ENCODE measurements around the gene VSTM4. TPM values are rescaled to one million over a fixed set of nuclear protein-coding genes. Genes with fewer than 3 reads are reported as not detected.

Gene VSTM4
- total RNA-seq, 1 experiment from 2014 or later: 0.29 TPM

DNA sequence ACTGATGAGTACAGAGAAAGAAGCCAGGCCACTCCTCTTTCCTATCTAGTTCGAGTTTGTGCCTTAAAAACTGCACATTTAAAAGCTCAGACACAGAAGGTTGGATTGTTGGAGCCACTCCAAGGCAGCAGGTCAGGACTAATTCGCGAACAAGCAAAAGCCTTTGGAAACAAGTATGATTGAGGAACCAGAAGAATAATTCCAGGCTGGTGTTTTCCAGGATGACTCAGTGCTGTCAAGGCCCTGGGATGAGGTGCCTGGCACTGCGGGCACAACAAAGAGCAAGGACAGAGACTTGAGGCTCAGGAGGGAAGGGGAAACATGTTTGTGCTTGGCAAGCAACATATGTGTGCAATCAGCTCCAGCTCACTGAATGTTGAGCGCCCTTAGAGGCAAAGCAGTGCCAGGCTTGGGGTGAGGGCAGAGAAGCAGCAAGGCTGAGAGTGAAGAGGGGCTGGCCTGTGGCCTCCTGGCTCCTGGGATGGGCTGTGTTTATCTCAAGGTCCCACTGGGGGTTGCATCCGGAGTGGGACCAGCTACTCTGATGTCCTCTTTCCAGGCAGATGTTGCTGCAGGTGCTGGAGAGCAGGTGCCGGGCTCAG, 44.1 kb downstream of the VSTM4 start:
- DNase-seq (ENCODE audit: low spot score): no peak

DNA sequence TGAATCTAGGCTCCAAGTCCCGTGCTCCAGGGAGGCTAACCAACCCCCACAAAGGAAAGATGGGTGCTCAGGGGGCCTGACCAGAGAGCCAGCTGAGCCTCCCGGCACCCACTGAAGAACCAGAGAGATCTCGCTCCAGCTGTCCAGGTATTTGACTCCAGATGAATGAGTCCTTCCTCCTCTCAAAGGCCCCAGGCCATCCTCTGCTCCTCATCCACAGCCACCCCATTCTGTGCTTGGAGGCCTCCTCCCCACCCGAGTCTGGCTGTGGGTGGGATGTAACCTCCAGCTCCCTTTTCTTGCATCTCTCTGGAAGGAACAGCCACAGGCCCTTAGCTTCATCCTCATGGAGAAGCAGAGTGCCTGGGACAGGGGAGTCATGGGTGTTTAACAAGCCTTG, 44.6 kb downstream of the VSTM4 start:
- DNase-seq (ENCODE audit: low spot score): no peak

DNA sequence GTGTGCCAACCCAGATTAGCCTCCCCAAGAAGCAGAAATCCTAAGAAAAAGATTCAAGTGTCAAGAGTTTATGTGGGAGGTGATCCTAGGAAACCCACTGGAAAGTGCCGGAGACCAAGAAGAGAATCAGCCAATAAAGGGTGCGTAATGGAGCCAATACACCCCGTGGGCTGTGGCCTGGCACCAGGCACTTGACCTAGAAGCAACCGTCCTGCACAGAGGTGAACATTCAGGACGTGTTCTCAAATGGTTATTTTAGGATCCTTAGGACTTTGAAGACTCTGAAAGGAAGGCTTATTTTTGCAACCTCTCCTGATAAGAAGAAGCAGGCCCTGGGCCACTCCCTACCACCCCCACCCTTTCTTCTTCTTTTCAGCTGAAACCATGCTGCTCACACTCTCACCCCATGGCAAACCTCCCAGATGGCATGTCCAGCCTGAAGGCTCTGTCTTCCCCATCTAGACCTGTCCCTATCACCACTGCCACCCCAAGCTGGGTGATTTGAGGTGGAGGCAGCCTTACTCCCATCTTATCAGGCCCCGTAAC, 46.6 kb downstream of the VSTM4 start:
- DNase-seq (ENCODE audit: low spot score): no peak

DNA sequence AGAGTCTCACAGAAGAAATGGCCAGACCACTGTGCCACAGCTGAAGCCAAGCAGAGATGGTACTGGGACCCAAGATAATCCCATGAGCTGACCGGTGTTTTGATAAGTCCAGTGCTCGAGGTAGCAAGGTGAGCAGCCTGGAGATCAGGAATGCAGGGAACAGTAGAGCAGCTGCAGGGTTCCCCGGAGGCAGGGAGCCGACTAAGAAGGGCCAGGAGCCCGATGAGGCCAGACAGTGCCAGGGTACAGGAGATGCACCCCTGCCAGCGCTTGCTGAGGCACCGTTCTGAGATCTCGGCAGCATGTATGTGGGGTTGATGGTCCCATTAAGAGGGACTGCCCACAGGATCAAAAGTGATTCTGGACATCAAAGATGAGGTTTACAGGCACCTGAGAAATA, 47.1 kb downstream of the VSTM4 start:
- DNase-seq (ENCODE audit: low spot score): no peak

DNA sequence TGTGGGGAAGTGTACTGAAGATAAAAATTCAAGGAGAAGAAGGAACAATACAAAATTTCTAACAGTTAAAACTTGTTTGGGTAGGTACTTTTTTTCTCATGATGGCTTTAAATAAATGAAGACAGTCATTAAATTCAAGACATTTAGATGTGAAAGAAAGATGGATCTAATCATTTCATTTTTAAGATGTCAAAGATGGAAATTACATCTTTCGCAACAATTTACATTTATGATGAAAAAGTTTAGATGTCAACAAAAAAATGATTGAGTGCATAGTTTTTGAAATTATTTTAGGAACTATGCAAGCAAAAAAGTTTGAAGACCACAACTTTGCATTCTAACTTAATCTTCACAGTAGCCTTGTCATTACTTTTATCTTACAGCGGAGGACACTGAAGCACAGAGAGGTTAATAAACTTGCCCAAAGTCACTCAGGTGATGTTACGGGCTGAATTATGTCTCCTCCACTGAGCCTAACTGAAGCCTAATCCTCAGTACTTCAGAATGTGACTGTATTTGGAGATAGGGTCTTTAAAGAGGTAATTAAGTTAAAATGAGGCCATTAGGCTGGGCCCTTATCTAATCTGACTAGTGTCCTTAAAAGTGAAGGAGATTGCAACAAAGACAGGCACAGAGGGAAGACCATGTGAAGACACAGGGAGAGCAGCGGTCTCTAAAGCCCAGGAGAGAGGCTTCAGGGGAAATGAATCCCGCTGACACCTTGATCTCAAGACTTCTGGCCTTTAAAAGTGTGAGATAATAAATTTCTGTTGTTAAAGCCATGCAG, 48.2 kb downstream of the VSTM4 start:
- no peak for DNase-seq (ENCODE audit: low spot score)

DNA sequence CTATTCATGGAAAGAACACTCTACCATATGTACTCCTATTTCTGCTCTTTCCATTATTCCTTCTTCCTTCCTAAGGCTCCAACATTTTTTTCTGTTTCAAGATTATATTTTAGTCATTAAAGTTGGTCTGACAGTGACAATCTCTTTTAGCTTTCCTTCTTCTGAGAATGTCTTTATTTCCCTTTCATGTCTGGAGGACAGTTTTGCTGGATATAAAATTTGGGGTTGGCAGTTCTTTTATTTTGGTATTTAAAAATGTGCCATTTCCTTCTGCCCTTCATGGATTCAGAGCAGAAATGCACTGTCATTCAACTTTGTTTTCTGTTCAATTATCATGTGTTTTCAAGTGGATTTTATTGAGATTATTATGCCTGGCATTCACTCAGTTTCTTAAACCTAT, 53.1 kb downstream of the VSTM4 start:
- DNase-seq (ENCODE audit: low spot score): no peak

DNA sequence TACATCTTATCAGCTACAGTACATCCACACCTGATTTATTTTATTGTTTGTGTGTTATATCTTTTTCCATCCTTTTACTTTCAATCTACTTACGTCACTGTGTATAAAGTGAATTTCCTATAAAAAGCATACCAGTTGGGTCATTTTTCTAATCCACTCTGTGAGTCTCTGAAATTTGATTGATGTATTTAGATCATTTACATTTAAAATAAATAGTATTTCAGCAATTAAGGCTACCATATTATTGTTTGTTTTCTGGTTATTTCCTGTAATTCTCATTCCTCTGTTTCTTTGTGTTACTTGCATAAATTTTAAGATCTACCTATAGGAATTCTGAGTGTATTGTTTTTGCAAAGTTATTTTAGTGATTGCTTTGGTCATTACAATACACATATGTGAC, 53.7 kb downstream of the VSTM4 start:
- DNase-seq (ENCODE audit: low spot score): no peak

DNA sequence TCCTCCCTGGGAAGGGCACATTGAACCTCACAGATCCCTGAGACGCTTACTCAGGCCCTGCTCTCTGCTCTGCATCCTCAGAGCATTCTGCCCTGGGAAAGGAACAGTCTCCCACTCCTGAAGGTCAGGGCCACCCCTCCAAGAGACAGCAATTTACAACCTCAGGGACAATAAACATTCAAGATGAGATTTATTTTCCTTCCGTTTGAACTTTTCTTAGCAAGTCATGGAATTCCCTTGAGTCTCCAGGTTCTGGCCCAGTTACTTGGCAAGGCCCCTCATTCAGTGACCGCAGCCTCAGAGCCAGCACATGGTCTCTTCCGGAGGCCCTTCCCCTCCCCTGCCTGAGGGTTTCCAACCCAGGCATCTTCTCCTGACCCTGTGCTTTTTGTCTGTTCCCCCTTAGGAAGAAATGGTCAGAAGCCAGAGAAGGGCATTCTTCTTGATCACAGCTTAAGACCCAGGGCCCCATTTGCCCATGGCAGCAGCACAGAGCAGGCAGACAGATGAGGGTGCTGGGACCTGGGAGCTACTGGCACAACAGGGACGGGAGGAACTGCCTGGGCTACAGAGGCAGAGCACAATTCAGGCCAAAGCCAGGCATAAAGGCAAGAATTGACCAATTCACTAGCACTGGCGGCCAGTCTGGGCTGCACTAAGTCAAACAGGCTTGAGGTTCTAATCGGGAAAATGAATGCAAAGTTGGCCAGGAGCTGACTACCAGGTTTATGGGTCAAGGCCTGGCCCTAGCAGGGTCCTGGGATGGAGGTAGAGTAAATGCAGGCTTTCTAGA, 56.7 kb downstream of the VSTM4 start:
- DNase-seq (ENCODE audit: low spot score): no peak

DNA sequence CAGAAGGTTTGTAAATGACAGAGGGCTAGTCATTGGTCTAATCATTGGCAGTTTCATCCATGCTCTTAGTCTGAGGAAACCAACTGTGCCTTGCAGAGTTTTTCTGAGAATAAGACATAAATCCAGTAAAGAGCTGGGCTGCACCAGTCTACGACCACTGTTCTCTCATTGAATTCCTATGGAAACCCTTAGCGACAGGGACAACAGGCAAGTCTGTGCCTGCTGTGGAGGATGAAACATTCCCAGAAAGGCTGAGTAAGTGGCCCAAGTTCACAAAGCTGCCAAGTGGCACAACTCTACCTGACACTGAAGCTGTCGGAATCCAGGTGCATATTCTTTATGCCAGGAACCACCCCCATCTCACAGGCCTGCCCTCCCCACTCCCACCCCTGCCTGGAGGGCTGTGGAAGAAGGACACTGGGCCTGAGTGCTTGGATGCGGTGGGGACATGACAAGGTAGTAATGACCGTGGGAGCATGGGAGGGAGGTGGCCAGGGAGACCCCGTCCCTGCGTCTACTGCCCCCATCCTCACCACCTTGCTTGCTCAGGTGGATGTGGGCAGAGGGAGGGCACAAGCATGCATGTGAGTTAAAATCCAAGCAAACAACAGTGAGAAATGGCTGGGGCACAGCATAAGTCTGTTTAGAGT, 58.0 kb downstream of the VSTM4 start:
- no peak for DNase-seq (ENCODE audit: low spot score)

DNA sequence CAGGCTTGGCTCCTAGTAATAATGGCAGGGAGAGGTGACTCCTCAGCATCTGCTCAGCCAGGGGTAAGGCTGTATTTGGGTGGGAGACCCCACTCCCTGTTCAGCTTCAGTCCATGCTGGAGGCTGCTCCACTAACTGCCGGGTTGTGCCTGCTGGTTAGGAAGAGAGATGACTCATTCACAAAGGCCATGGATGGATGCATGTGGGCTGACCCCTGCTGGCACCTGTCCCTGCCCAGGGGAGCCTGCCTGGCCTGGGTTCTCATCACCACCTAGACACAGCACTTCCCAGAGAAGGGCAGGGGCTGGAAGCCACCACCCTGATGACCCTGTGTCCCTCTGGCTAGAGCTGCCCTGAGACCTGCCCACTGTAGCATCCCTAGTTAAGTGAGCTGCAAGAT, 59.0 kb downstream of the VSTM4 start:
- no peak for DNase-seq (ENCODE audit: low spot score)

DNA sequence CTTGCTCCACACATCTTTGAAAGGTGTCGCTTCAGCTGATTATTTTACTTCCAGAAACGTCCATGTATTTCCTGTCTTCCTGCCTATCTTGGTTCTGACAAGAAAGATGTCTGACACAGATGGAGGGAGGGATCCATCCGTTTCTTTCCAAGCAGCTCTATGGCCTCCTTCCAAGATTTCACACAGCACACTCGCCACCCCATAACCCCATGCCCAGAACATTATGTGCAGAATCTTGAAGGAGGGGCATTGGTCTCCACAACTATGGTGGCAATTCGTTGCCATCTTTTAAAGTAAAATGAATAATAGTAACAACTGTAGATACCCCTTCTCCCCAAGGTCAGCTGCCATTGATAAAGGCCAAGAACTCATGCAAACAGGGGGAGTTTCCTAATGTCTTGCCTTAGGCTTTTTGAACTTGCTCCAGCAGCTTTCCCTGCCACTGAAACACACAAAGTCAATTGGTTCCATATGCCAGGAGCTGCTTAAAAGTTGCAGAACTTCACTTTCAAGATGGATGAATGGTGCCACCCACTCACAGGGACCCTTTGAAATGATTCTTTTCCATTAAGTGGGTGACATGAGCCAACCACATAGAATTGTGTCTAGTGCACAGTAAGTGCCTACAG, 60.0 kb downstream of the VSTM4 start:
- DNase-seq (ENCODE audit: low spot score): no peak

DNA sequence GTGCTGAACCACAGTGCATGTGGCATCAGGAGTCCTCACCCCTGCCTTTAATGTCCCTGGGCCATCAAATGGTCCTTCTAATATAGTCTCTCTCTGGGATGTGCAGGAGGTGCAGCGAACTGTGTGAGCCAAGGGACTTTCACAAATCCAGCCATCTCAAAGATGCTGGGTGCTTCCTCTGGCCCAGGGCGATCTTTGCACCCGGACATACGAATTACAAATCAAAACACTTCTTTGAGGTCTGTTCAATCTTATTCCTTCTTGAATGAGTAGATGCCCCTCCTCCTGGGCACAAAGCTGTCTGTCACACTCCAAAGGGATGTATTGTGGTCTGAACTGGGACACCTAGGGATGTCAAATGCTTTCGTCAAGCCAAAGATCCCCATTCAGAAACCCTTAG, 60.6 kb downstream of the VSTM4 start:
- no peak for DNase-seq (ENCODE audit: low spot score)

DNA sequence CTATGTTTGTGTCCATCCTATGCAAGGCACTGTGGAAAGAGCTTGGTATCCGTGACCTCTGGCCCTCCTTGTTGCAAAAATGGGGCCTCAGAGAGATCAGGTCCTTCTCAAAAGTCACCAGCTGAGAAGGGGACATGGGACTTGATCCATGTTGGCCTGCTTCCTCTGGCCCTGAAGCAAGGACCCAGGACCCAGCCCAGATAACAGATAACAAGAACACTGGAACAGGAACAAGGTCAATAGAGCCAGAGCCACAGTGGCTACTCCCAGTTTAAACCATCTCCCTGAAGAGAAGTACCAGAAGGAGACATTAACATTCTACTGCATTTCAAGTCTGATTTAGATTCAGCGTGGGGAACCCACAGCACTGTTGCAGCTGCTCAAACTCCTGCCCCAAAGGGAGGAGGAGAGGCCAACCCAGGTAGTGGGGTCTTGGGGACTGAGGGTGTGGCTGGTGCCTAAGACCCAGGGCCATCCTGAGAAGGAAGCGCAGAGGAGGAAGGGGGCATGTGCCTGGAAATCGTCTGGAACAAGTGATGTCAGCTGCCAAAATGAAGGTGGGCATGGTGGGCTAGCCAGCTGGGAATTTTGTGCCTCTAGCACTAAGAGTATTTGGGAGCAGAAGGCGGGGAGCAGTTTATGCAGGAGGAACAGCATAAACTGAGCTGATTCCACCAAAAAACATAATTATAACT, 61.2 kb downstream of the VSTM4 start:
- DNase-seq (ENCODE audit: low spot score): no peak

DNA sequence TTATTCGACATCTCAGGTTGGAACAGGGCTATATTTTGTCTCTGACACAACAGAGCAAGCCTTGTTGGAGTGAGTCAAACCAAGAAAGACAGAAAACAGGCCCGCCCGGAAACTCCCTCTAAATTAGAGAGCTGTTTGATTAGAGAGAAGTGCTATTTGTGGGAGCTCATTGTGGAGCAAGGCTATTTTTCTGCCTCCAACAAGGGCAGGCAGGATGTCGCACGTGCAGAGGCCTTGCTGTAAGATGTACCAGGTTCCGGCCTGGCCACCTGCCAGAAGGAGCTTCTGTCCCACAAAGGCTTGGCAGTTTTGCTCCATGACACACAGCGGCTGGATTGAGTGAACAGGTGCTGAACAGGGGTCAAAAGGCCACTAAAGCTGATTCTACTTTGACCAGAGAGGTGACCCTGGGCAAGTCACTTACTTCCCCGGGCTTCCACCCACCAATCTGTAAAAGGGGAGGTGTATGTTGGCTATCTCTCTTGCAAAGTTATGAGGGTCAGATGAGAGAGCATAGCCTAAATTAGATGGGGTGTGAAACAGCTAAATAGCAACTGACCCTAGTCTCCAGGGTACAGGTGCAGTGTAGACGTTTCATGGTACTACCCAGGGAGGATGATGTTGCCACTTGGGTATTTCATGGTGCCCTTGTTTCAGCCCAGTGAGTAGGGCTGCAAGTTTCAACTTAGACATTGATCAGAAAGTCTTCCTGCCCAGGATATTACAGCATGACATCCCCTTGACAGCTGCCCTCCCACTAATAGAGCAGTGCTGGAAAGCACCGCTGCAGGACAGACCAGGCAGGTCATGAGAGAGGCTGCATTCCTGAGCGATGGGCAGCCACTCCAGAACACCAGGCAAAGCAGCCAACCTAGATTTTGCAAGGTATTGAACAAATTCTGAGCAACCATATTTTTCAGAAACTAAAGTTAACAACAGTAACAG, 62.0 kb downstream of the VSTM4 start:
- no peak for DNase-seq (ENCODE audit: low spot score)

DNA sequence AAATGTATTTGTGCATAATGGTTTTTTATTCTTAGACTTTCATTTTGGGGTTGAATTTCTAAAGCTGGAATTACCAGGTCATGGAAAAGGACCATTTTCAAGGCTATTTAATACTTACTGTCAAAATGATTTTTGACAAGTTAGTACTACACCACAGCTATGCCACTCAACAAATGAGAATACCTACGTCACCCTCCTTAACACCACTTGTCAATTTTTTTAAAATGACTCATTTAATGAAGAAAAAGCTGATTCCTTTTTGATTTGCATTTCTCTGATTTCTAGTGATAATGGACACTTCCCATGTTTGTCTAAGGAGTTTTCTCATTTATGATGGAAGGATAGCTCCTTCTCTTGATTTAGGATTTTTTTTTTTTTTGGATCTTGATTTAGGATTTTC, 63.3 kb downstream of the VSTM4 start:
- DNase-seq (ENCODE audit: low spot score): no peak

DNA sequence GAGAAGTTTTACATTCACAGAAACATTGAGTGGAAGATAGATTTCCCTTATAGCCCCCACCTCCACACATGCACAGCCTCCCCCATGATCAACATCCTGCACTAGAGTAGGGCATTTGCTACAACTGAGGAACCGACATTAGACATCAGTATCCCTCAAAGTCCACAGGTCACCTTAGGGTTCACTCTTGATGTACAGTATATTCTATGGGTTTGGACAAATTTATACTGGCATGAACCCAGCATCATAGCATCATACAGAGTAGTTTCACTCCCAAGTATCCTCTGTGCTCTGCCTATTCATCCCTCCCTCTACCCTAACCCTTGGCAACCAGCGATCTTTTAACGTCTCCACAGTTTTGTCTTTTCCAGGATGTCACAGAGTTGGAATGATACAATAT, 64.4 kb downstream of the VSTM4 start:
- DNase-seq (ENCODE audit: low spot score): no peak

DNA sequence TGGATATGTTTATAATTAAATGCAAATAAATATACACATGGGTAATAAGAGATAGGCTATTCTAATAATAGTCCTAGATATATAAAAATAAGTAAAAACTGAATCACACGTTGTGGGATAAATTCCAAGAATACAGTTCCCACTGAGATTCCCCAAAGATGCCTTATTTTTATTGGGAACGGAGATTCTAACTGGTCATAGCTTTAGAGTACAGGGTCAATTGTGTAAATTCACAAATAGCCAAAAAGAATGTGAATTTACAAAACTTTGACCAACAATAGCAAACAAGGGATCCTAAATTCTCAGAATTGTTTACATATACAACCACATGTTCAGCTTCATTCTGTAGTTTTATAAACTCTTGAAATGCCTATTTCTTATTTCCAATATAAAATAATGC, 65.0 kb downstream of the VSTM4 start:
- DNase-seq (ENCODE audit: low spot score): no peak

DNA sequence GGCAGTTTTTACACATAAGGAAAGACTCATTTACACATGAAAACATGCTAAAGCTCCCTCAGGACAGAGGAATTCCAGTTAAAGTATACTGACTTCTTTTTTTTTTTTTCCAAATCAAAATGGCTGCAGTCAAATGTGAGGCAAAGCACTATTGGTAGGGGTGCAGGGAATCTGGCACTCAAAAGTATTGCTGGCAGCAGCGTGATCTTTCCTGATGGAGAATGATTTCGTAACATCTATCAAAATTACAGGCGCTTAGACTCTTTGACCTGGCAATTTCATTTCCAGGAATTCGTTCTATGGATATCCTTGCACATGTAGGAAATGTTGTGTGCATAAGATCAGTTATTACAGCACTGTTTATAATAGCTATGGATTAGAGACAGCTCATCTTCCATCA, 65.7 kb downstream of the VSTM4 start:
- DNase-seq (ENCODE audit: low spot score): no peak

DNA sequence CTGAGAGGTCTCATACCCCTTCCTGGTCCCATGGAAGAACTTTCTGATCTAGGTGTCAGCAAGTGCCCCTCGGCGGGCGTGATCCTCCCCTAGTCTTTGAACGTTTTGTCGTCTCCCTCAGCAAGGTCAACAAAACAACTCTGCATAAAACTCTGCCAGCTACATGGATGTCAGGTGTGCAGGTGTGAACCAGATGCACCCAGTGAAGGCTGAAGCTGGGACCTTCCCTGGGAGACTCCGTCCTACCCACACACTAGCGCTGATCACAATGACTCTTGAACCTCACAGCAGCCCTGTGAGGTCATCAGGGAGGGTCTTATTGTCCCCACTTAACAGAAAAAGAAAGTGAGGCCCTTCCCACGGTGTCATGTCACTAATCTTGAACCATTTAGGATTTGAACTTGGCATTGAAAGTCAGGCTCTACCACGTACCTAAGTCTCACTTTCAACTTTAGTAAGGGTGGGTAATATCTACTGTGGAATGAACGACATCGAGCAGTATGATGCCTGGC, 68.1 kb downstream of the VSTM4 start:
- no peak for DNase-seq (ENCODE audit: low spot score)

Data from H4 (cell line).